Neural progenitor cell (in vitro differentiated cells): Measurements from ENCODE around the gene GRIFIN. TPM values are rescaled to one million over a fixed set of nuclear protein-coding genes. Genes with fewer than 3 reads are reported as not detected.
A peak's percentile ranks its signal among the peaks of the same experiment; 100 is the strongest.

Experiments
- DNase-seq: peaks from one replicate; pipeline ENCODE4 v3.0.0-alpha.2; 2016; ENCODE audit warnings: low spot score
- H2AFZ ChIP-seq: fragments of 200-600 bp; sonication (generic); replicated peaks from 2 replicates; pipeline ENCODE4 v1.6.1; 2016; ENCODE audit warnings: antibody characterized with exemption
- H3F3A ChIP-seq: fragments of 200-600 bp; sonication (generic); 2 replicates; pipeline ENCODE4 v1.6.1; 2016; ENCODE audit warnings: antibody characterized with exemption, low read depth
- H3K27ac ChIP-seq: fragments of 200-600 bp; sonication (generic); 2 replicates; pipeline ENCODE4 v1.5.1; 2016; ENCODE audit warnings: mild to moderate bottlenecking
- H3K27me3 ChIP-seq: fragments of 200-600 bp; sonication (generic); 2 replicates; pipeline ENCODE4 v1.6.1; 2016; ENCODE audit warnings: mild to moderate bottlenecking, moderate library complexity
- H3K36me3 ChIP-seq: fragments of 200-600 bp; sonication (generic); 2 replicates; pipeline ENCODE4 v1.5.1; 2016
- H3K4me1 ChIP-seq: fragments of 200-600 bp; sonication (generic); 2 replicates; pipeline ENCODE4 v1.6.1; 2016; ENCODE audit warnings: mixed run types
- H3K4me2 ChIP-seq: fragments of 200-600 bp; sonication (generic); 2 replicates; pipeline ENCODE4 v1.6.1; 2016
- H3K4me3 ChIP-seq: fragments of 200-600 bp; sonication (generic); 2 replicates; pipeline ENCODE4 v1.5.1; 2016
- H3K79me2 ChIP-seq: fragments of 200-600 bp; sonication (generic); 2 replicates; pipeline ENCODE4 v1.6.1; 2016; ENCODE audit warnings: low read depth
- H3K9ac ChIP-seq: fragments of 200-600 bp; sonication (generic); 2 replicates; pipeline ENCODE4 v1.6.1; 2016
- H3K9me3 ChIP-seq: fragments of 200-600 bp; sonication (generic); 2 replicates; pipeline ENCODE4 v1.5.1; 2016; ENCODE audit warnings: low read depth
- H4K20me1 ChIP-seq: fragments of 200-600 bp; sonication (generic); 2 replicates; pipeline ENCODE4 v1.6.1; 2016; ENCODE audit warnings: low read depth
- H3K27ac Mint-ChIP-seq: 3 replicates; pipeline ENCODE4 v1.8.0; 2021; ENCODE audit warnings: mixed read lengths
- H3K27me3 Mint-ChIP-seq: 2 replicates; pipeline ENCODE4 v1.8.0; 2022; ENCODE audit warnings: low read depth, mild to moderate bottlenecking, inconsistent platforms, moderate library complexity, mixed read lengths; ENCODE audit not compliant: insufficient read depth
- H3K36me3 Mint-ChIP-seq: 3 replicates; pipeline ENCODE4 v1.8.0; 2021; ENCODE audit warnings: mixed read lengths
- H3K4me1 Mint-ChIP-seq: 3 replicates; pipeline ENCODE4 v1.8.0; 2021; ENCODE audit warnings: mixed read lengths
- H3K4me3 Mint-ChIP-seq: 3 replicates; pipeline ENCODE4 v1.8.0; 2021; ENCODE audit warnings: mild to moderate bottlenecking, moderate library complexity, mixed read lengths
- H3K9me3 Mint-ChIP-seq: 3 replicates; pipeline ENCODE4 v1.8.0; 2020; ENCODE audit warnings: mixed read lengths
- EZH2 ChIP-seq: fragments of 200-600 bp; sonication (generic); IDR thresholded peaks from 2 replicates; pipeline ENCODE4 v1.6.1; 2017; ENCODE audit warnings: antibody characterized with exemption, mild to moderate bottlenecking, moderate library complexity
- EZH2phosphoT487 ChIP-seq: fragments of 200-600 bp; sonication (generic); IDR thresholded peaks from 2 replicates; pipeline ENCODE4 v1.6.1; 2017; ENCODE audit warnings: antibody characterized with exemption
- total RNA-seq: library from RNA; depleted of rRNA; stranded (reverse); fragments of >200 nt; gene quantifications from 2 replicates; pipeline ENCODE4 v1.2.3, GENCODE V29; 2015; ENCODE audit warnings: low replicate concordance
- TF ChIP-seq, protein P1 (sequence below): fragments of 200-600 bp; sonication (generic); IDR thresholded peaks from 2 replicates; pipeline ENCODE4 v1.5.1; 2017; ENCODE audit warnings: antibody characterized with exemption, mild to moderate bottlenecking

GRIFIN gene
- total RNA-seq, 1 donor from 2014 or later: not detected

DNA sequence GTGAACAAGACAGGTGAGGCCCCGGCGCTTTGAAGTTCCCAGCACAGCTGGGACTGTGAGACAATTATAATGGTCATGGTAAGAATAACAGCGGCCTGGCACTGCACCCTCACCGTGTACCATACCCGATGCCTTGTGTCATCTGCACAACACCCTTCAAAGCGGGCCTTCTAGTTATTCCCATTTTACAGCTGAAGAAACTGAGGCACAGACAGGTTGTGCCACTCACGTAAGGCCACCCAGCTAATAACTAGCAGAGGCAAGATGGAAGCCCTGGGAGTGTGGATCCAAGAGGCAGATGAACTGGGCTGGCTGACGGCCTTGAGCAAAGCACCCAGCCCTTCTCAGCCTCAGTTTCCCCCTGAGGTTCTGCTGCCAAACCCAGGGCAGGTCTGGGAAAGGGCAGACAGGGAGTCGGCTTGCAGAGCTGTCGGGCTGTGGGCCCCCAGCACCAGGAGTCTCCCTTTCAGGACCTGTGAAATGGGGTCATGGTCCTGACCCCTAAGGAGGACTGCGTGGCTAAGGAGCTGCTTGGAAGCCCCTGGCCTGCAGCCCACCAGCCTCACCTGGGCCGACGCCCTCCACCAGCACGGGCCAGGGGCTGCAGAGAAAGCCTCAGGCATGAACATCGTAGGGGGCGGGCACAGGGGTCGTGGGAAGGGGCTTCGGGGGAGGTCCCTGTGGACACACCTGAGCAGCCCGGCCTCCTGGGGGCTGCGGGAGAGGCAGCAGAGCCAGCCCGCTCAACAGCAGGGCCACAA, 28.1 kb upstream of the GRIFIN start:
- no peaks in the 10 kb centered on the region for H3K36me3 Mint-ChIP-seq

DNA sequence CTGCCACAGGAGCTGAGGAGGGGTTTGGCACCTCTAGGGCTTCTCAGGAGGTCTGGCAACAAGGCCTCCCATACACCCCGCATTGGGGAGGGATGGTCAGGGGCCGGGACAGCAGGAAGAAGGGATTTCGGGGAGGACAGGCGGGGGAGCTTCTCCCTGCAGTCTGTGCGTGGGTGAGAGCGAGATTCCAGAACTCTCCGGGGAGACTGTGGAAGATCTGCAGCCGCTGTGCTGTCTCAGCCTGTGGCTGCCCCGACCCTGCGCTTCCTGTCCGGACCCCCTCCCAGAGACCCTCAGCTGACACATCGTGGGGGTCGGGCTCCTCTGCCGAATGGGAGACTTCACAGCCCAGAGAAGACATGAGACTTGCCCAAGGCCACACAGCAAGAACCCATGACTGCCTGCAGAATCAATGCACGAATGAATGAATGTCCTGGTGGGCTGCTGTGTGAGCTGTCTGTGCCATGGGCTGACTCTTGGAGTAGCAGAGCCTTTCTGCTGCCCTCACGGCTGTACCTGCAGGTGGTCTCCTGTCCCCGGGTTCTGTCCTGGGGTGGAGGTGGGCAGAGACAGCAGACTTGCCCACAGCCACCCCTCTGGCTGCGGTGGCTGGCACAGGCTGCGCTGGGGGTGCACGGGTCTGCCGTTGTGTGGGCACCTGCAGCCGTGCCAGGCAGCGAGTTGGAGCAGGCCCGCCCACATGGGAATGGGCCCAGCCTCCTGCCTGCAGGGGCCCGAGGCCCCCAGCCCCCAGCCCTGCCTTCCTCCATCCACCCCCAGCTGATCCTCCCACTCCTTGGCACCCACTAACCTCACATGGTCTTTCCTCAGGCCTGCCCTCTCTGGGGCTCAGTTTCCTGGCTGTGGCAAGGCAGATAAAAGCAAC, 27.1 kb upstream of the GRIFIN start:
- Histone ChIP-seq H3K27ac (no peak overlapping the region), H2AFZ (no peak overlapping the region), H3K79me2 (no peaks in the 10 kb centered on the region), H4K20me1 (no peaks in the 10 kb centered on the region), H3K4me1 (peaks cover 35% of the 10 kb centered on the region), H3K4me3 (no peak overlapping the region), H3K36me3 (no peaks in the 10 kb centered on the region), H3K4me2 (no peak overlapping the region), H3K9me3 (no peaks in the 10 kb centered on the region), H3K9ac (no peak overlapping the region), H3K27me3 (no peaks in the 10 kb centered on the region), H3F3A (peaks cover 40% of the 10 kb centered on the region)
- no peak for TF ChIP-seq EZH2
- TF ChIP-seq EZH2phosphoT487: no peak
- TF ChIP-seq, protein P1, sequence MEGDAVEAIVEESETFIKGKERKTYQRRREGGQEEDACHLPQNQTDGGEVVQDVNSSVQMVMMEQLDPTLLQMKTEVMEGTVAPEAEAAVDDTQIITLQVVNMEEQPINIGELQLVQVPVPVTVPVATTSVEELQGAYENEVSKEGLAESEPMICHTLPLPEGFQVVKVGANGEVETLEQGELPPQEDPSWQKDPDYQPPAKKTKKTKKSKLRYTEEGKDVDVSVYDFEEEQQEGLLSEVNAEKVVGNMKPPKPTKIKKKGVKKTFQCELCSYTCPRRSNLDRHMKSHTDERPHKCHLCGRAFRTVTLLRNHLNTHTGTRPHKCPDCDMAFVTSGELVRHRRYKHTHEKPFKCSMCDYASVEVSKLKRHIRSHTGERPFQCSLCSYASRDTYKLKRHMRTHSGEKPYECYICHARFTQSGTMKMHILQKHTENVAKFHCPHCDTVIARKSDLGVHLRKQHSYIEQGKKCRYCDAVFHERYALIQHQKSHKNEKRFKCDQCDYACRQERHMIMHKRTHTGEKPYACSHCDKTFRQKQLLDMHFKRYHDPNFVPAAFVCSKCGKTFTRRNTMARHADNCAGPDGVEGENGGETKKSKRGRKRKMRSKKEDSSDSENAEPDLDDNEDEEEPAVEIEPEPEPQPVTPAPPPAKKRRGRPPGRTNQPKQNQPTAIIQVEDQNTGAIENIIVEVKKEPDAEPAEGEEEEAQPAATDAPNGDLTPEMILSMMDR: no peak
- no peak for DNase-seq
- H3K4me1 Mint-ChIP-seq: peaks cover 59% of the 10 kb centered on the region
- H3K36me3 Mint-ChIP-seq: no peaks in the 10 kb centered on the region
- no peaks in the 10 kb centered on the region for H3K9me3 Mint-ChIP-seq
- H3K27me3 Mint-ChIP-seq: peaks cover 21% of the 10 kb centered on the region
- H3K27ac Mint-ChIP-seq: no peak overlapping the region
- no peak overlapping the region for H3K4me3 Mint-ChIP-seq

More for the DNA sequence above, 28.1 kb upstream of the GRIFIN start:
- Histone ChIP-seq H3K9ac (no peak overlapping the region), H3F3A (peaks cover 40% of the 10 kb centered on the region), H2AFZ (no peak overlapping the region), H3K9me3 (no peaks in the 10 kb centered on the region), H3K36me3 (no peaks in the 10 kb centered on the region), H4K20me1 (no peaks in the 10 kb centered on the region), H3K4me1 (peaks cover 35% of the 10 kb centered on the region), H3K4me2 (no peak overlapping the region), H3K79me2 (no peaks in the 10 kb centered on the region), H3K27ac (no peak overlapping the region), H3K27me3 (no peaks in the 10 kb centered on the region), H3K4me3 (no peak overlapping the region)
- Mint-ChIP-seq H3K4me1 (peaks cover 59% of the 10 kb centered on the region), H3K27me3 (peaks cover 17% of the 10 kb centered on the region), H3K27ac (peak overlapping the region; percentile 78), H3K9me3 (no peaks in the 10 kb centered on the region), H3K4me3 (peak overlapping the region; percentile 30)
- no peak for DNase-seq
- TF ChIP-seq EZH2phosphoT487 (no peak), EZH2 (no peak)
- TF ChIP-seq, protein P1: no peak

DNA sequence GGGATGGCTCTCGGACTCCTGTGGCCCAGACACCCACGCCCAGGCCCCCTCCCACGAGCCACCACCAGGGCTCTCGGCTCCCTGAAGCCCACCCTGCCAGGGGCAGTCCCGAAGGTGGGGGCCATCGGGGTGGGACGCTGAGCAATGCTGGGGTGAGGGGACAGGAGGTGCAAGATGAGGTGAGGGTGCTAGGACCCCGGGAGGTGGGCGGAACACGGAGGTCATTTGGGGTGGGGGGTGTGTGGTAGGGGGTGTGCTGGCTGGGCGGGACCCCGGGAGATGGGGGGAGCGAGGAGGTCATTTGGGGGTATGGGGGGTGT, 26.4 kb upstream of the GRIFIN start:
- peaks cover 40% of the 10 kb centered on the region for H3F3A ChIP-seq
- H3K4me3 ChIP-seq: no peak overlapping the region
- H3K9ac ChIP-seq: no peak overlapping the region
- no peak overlapping the region for H3K4me2 ChIP-seq
- H3K4me1 ChIP-seq: peaks cover 39% of the 10 kb centered on the region
- TF ChIP-seq EZH2: no peak
- TF ChIP-seq EZH2phosphoT487: no peak
- TF ChIP-seq, protein P1: no peak
- H3K27ac ChIP-seq: no peak overlapping the region
- Mint-ChIP-seq H3K4me1 (peaks cover 60% of the 10 kb centered on the region), H3K36me3 (no peaks in the 10 kb centered on the region), H3K4me3 (no peak overlapping the region), H3K27me3 (peaks cover 21% of the 10 kb centered on the region), H3K9me3 (no peaks in the 10 kb centered on the region), H3K27ac (no peak overlapping the region)
- no peaks in the 10 kb centered on the region for H3K27me3 ChIP-seq
- H3K36me3 ChIP-seq: no peaks in the 10 kb centered on the region
- H4K20me1 ChIP-seq: no peaks in the 10 kb centered on the region
- no peak overlapping the region for H2AFZ ChIP-seq
- no peak for DNase-seq
- no peaks in the 10 kb centered on the region for H3K79me2 ChIP-seq
- H3K9me3 ChIP-seq: no peaks in the 10 kb centered on the region
